ENCODE data around the gene NSMF. TPM values are rescaled to one million over a fixed set of nuclear protein-coding genes. Genes with fewer than 3 reads are reported as not detected.

NSMF gene
- total RNA-seq, 1 donor from 2014 or later: 20.7 TPM

DNA sequence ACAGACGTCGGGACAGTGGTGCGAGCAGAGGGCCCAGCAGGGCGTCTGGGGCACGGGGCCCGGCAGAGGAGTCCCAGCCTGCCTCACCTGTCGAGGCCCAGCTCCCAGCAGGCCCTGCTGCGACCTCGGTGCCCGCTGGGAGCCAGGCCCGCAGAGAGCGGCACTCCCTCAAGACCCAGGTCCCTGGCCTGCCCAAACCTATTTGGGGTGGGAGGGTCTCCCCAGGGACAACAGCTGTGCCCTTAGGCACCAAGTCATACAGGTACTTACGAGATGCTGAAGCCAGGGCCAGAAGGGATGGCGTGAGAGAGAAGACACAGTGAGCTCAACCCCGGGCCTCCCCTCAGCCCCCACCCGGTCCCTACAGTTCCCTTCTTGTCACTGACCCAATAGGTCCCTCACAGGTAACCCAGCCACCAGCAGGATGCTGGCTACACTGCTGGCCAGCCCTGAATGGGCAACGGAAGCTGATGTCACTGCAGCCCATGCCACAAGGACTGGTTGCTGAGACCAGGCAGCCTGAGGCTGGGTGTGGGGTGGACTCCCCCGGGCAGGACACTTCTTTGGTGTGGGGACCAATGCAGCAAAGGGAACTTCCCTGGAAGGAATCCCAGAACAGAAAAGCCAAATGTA, 3.7 kb downstream of the NSMF start:
- intact Hi-C loops (cut with DNase I): no loop called here
- Histone ChIP-seq H3K27ac (no peak overlapping the region), H3K27me3 (ENCODE audit: low read depth) (no peaks in the 10 kb centered on the region), H3K36me3 (no peaks in the 10 kb centered on the region), H3K4me1 (peaks cover 34% of the 10 kb centered on the region), H3K4me3 (no peak overlapping the region), H3K9me3 (no peaks in the 10 kb centered on the region)
- TF ChIP-seq CTCF (IDR thresholded peaks at IDR 0.05): no peak
- ATAC-seq: no peak
- DNase-seq: peak; percentile 48

GRCh38 chr9:137454597-137455358, 4.4 kb downstream of the NSMF start:
- Histone ChIP-seq H3K36me3 (no peaks in the 10 kb centered on the region), H3K4me1 (peaks cover 33% of the 10 kb centered on the region), H3K9me3 (no peaks in the 10 kb centered on the region), H3K27ac (peak overlapping the region; percentile 84), H3K4me3 (peak overlapping the region; percentile 62), H3K27me3 (ENCODE audit: low read depth) (no peaks in the 10 kb centered on the region)
- ATAC-seq (peak; percentile 4), DNase-seq (peak; percentile 63)
- no peak for TF ChIP-seq CTCF (IDR thresholded peaks at IDR 0.05)
- intact Hi-C loops (cut with DNase I): no loop called here

- Histone ChIP-seq H3K27me3 (ENCODE audit: low read depth) (no peaks in the 10 kb centered on the region), H3K4me3 (peak overlapping the region; percentile 62), H3K27ac (peak overlapping the region; percentile 84), H3K9me3 (no peaks in the 10 kb centered on the region), H3K4me1 (peaks cover 28% of the 10 kb centered on the region), H3K36me3 (no peaks in the 10 kb centered on the region)
- no peak for TF ChIP-seq CTCF (IDR thresholded peaks at IDR 0.05)
- peak; percentile 84 for DNase-seq
- intact Hi-C loops (cut with DNase I): no loop called here
- ATAC-seq: peak; percentile 65 to 66
Measured at GRCh38 chr9:137454145-137454596, 5.0 kb downstream of the NSMF start.

- Histone ChIP-seq H3K9me3 (no peaks in the 10 kb centered on the region), H3K27ac (no peak overlapping the region), H3K27me3 (ENCODE audit: low read depth) (no peaks in the 10 kb centered on the region), H3K4me3 (peak overlapping the region; percentile 52), H3K36me3 (no peaks in the 10 kb centered on the region), H3K4me1 (peaks cover 27% of the 10 kb centered on the region)
- DNase-seq (peak; percentile 87), ATAC-seq (peak; percentile 82 to 84)
- TF ChIP-seq CTCF (IDR thresholded peaks at IDR 0.05): no peak
- intact Hi-C loops (cut with DNase I): no loop called here
Measured at GRCh38 chr9:137453643-137454081, 5.5 kb downstream of the NSMF start.

DNA sequence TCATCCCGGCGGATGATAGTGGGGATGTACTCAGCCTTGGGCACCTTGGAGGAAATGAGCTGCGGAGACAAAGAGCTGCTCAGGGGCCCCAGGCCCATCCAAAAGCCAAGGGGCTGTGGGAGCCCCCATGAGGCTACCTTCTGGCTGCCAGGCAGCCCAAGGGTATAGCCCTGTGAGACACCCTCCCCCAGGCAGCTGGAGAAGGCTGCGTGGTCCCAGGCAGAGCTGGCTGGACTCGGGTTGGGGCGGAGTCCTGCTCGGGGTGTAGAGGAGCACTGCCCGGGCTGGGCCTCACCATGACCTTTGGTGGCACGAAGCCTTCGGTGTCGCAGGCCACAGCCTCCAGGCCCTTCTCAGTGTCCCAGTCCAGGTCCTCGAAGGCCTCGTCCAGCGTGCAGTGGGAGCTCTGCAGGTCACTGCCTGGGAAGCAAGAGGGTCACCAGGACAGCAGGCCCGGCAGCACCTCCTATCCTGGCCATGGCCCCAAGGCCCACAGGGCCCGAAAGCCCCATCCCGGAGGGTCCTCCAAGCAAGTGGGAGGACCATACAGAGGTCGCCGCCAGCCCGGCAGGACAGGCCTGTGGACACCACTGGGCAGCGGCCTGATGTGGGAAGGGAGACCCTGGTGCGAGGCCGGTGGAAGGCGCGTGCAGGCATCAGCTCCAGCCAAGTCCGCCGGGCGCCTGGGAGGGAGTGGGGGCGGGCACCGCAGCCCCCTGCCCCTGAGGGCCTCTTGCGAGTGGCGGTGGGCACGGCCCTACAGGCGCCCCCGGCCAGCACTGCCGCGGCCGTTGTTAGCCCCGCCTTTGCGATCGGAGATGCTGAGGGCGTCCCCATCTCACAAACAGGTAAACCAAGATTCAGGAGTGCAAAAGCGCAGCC, 6.1 kb downstream of the NSMF start:
- Histone ChIP-seq H3K9me3 (no peaks in the 10 kb centered on the region), H3K36me3 (no peaks in the 10 kb centered on the region), H3K4me1 (peaks cover 20% of the 10 kb centered on the region), H3K27ac (no peak overlapping the region), H3K27me3 (ENCODE audit: low read depth) (no peaks in the 10 kb centered on the region), H3K4me3 (peak overlapping the region; percentile 52)
- no peak for TF ChIP-seq CTCF (IDR thresholded peaks at IDR 0.05)
- DNase-seq: peak; percentile 63
- ATAC-seq: peak; percentile 2
- intact Hi-C loops (cut with DNase I): no loop called here
